ENCODE results near the gene BZW2.
"Not testable (repeated sequence)": the region's sequence is repeated elsewhere in the genome, so short reads cannot be mapped to it uniquely, and the experiment has no call there.

BZW2 gene

DNA sequence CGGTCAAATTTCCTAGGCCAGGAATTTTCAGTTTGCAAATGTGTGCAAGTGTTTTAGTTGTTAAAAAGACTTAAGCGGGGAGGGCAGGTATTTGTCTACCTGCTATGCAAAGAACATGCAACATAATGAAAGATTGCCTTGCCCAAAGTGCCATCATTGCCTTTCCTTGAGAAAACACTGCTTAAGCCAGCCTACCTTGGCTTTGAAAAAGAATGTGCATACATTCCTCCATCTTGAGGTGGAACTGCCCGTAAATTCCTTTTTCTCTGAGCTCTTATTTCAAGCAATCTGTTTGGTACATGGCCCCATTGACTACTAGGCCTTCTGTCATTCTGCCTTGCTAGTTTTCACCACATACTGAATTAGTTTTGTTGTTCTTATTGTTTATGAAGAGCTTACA lies 29.3 kb downstream of the BZW2 start:
- DNase-seq (ENCODE audit: low spot score) = no peak

DNA sequence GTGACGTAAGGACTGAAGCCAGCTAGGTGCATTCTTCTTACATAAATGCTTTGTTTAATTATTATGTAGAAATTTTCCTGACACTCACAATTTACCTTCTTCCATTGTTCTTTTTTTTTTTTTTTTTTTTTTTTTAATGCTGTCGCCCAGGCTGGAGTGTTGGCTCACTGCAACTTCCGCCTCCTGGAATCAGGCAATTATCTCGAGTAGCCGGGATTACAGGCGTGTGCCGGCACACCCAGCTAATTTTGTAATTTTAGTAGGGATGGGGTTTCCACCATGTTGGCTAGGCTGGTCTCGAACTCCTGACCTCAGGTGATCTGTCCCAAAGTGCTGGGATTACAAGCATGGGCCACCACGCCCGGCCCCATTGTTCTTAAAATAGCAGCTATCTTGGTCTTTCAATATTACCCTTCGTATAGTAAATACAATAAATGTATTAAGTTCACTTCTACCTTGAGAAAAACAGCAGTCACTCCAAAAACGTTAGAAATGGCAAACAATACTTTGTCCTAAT lies 32.1 kb downstream of the BZW2 start:
- DNase-seq (ENCODE audit: low spot score) = no peak

DNA sequence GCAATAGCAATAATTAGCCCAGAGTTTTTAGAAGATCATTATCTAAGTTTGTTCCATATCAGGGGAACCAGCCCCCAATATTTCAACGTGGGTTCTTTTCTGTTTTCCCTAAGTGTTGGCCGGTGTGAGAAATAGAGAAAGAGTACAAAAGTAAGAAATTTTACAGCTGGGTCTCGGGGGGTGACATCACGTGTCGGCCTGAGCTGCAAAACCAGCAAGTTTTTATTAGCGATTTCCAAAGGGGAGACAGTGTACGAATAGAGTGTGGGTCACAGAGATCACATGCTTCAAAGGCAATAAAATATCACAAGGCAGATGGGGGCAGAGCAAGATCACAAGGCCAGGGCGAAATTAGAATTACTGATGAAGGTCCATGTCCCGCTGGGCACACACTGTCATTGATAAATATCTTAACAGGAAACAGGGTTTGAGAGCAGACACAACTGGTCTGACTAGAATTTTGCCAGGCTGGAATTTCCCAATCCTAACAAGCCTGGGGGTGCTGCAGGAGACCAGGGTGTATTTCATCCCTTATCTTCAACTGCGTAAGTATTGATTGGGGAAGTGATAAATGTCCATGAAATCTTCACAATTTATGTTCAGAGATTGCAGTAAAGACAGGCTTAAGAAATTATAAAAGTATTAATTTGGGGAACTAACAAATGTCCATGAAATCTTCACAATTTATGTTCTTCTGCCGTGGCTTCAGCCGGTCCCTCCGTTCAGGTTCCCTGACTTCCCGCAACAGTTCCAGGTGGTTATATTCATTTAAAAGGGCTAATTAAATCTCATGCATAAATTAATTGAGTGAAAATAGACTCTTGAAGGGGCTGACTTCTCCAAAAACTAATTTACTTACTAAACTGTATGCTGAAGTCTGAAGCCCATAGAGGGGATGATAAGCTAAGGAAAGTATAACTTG lies 32.9 kb downstream of the BZW2 start:
- DNase-seq (ENCODE audit: low spot score) = not testable (repeated sequence)

DNA sequence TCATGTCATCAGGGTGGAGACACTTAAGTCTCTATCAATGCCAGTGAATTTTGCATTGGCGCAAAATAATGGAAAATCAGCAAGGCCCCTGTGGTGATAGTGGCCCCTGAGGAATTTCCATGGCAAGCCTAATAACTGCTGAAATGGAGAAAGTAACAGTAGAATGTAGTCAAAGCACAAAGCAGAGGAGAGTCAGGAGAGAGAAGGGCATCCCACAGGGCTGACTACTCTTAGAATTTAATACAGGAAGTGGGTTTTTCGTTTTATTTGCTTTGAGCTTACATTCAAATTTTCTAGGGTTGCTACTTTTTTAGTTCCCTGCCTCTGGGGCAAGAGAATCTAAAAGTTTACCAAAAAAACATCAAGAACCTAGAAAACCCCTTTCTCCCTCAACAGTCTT lies 39.0 kb downstream of the BZW2 start:
- DNase-seq (ENCODE audit: low spot score) = no peak

- no peak for DNase-seq (ENCODE audit: low spot score)
These were observed 39.6 kb downstream of the BZW2 start for GRCh38 chr7:16685535-16685934.

DNA sequence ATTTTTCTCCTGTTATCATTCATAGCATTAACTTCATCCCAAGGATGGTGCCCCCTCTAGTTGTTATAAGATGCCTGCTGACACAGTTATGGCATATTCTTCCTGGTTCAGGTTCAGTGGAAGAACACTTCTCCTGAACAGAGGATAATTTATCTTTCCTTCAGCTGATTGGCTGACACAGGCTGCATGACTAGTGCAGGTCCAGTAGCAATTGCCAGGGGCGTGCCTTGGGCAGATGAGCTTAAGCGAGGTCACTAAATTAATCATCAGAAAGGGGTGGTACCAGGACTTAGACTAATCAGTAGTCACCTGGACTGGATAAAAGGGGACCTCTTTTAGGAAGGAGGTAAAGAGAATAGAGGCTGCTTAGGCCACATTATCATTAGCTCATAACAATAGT lies 42.3 kb downstream of the BZW2 start:
- no peak for DNase-seq (ENCODE audit: low spot score)

DNA sequence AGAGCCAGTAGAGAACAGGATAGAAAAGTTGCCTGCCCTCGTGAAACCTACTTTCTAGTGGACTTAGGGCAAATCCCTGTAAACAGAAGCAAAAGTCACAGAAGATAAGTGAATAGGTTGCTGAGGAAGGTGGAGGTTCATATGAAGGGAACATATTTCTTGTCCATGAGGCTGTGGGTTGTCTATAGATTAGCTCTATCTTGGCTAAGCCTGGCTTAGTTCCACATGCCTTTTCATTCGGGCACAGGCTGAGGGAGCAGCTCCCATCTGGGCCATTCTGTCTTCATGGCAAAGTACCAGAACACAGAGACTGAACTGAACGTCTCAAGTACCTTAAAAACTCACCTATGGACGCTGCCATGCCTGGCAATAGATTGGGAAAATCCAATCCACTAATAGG lies 45.3 kb downstream of the BZW2 start:
- DNase-seq (ENCODE audit: low spot score) = peak; percentile 12

GRCh38 chr7:16693601-16694318 lies 47.8 kb downstream of the BZW2 start:
- DNase-seq (ENCODE audit: low spot score) = no peak

DNA sequence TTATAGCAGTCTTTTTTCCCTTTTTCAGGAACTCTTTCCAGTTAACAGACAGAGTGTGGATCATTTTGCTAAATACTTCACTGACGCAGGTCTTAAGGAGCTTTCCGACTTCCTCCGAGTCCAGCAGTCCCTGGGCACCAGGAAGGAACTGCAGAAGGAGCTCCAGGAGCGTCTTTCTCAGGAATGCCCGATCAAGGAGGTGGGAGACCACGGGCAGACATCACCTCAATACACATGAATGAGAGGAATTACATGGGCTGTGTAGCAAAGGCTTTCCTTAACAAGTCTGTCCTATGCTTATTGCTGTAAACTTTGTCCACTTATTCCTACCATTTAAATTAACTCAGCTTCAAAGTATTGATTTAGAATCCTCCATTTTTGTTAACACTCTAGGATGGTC lies 48.8 kb downstream of the BZW2 start:
- no peak for DNase-seq (ENCODE audit: low spot score)

DNA sequence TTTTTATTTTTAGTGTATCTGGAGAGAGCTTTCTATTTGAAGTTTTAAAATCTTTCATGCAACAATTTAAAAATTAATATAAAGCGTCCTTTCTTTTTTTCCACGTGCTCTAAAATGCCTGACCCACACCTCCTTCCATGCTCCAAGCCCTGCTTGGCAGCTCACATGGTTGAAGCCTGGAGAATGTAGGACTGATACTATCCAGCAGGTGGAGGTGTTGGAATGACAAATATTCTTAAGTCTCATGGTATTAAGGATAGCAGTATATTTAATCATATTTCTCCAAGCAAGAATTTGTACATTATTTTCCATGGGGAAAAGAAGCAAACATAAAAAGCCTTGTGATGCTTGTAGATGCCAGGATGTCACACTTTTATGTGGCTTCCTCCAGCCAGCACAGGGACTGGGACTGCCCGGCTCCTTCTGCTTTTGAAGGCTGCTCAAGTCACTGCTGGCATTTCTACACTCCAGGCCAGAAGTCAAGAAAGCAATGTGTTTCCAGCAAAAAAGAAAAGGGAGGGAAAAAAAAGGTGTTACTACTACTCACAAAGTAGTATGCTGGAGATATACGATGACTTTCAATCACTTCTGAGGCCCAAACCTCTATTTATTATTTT lies 49.7 kb downstream of the BZW2 start:
- peak; percentile 44 for DNase-seq (ENCODE audit: low spot score)

DNA sequence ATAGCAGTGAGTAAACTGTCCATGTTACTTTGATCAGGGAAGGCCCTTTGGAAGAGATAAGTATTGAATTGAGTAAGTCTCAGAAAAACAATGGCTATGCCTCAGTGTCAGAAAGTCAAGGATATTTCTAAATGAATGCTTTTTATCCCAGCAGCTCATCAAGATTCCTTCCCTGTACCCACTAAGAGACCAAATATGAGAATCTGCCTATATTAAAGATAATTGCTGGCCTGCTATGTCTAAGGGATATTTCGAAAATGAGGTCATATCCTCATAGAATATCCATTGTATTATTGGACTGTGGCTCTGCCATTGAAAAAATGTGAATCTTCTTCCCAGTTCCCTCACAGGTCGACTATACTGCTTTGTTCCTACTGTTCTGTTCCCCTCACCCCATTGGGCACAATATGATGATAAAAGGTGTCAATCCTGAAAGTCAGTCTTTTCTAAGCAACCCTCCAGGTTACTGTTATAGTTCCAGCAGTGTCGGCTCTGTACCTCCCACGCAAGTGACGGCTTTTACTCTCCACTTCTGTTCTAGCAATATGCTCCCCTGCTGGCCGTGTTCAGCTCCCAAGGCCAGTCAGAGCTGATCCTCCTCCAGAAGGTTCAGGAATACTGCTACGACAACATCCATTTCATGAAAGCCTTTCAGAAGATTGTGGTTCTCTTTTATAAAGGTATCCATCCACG lies 51.7 kb downstream of the BZW2 start:
- no peak for DNase-seq (ENCODE audit: low spot score)

DNA sequence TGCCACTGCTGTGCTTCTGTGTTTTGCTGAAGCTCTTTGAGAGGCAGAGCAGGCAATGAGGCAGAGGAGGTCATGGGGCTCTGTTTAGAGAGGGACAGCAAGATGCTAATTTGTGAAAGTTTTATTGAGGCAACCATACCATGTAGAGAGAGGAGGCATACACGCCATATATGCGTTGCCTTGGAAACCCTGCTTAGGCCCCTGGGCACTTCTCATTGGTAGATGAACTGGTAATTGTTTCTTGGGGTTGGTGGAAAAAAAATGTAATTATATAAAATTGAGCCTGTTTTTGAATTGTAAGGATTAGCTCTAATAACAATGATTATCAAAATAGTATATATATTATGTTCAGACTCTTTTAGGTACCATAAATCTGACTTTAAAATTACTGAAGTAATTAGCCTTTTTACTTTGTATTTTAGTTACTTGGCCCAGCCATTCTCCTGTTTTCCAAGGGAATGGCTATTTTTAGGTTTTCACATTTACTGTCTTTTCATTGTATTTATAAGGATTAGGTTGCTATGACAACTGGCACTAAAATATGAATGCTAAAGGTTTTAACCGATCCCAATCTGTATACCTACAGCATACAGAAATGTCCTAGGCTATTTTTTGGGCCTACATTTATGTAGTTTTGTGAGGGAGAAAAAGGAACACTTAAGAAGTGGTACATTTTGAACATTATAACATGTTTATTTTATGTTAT lies 52.4 kb downstream of the BZW2 start:
- DNase-seq (ENCODE audit: low spot score) = no peak

GRCh38 chr7:16702441-16702840 lies 56.5 kb downstream of the BZW2 start:
- DNase-seq (ENCODE audit: low spot score) = no peak

GRCh38 chr7:16708511-16708910 lies 62.5 kb downstream of the BZW2 start:
- DNase-seq (ENCODE audit: low spot score) = no peak

GRCh38 chr7:16708980-16709379 lies 63.0 kb downstream of the BZW2 start:
- DNase-seq (ENCODE audit: low spot score) = no peak

DNA sequence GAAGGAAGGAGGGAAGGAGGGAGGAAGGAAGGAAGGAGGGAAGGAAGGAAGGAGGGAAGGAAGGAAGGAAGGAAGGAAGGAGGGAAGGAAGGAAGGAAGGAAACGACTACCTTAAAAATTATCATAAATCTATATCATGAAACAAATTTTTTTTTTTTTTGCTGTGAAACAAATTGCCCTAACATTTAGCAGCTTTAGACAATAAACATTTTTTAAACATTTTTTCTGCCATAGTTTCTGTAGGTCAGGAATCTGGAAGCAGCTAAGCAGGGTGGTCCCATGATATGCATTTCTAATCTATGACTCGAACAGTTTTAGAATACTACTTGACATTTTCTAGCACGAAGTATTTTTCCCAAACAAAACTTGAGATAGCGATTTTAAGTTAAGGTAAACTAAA lies 64.7 kb downstream of the BZW2 start:
- DNase-seq (ENCODE audit: low spot score) = no peak

DNA sequence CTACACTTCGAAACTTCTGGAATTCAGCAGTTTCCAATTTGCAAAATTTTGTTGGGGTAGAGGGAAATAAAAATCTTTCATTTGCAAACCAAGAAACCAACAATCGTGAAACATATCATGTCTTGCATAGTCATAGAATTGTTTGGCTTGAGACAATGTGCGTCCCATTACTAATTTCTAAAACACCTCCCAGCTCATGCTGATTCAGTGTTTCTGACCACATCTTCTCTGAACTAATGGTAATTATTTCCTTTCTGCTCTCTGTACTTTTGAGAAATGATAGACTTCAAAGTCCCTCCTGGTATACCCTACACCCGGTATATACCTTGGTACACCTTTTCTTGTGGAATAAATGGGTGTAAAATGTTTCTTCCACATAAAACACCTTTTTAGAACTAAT lies 65.7 kb downstream of the BZW2 start:
- DNase-seq (ENCODE audit: low spot score) = no peak

GRCh38 chr7:16712916-16713315 lies 66.9 kb downstream of the BZW2 start:
- DNase-seq (ENCODE audit: low spot score) = no peak

GRCh38 chr7:16715928-16716327 lies 69.9 kb downstream of the BZW2 start:
- no peak for DNase-seq (ENCODE audit: low spot score)

DNA sequence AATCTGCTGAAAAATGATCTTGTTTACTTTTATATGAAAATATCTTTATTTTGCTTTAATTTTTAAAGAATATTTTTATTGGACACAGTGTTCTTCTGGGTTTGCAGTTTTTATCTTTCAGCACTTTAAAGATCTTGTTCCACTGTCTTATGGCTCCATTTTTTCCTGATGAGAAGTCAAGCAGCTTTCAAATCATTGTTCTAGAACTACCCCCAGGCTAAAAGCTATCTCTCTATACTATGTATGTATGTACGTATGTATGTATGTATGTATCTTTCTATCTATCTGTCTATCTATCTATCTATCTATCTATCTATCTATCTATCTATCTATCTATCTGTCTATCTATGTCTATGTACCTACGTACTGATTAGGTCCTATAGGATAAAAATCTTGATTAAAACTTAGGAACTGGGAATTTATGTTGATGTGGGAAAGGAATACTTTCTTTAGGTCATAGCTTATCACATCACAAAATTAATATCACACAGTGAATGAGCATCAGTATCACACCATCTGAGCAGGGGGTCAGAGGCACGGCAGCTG lies 72.2 kb downstream of the BZW2 start:
- no peak for DNase-seq (ENCODE audit: low spot score)

- DNase-seq (ENCODE audit: low spot score) = no peak
These were observed 73.7 kb downstream of the BZW2 start for GRCh38 chr7:16719699-16720098.
